Neural cell (in vitro differentiated cells): Measurements from ENCODE around the gene DCTD. TPM values are rescaled to one million over a fixed set of nuclear protein-coding genes. Genes with fewer than 3 reads are reported as not detected.

Experiments used
- H2AFZ ChIP-seq: fragments of 200-600, 300-800 bp; sonication (generic), shearing (Covaris generic); 2 replicates; pipeline ENCODE4 v1.6.0; 2014; ENCODE audit warnings: low read depth, mild to moderate bottlenecking, antibody characterized with exemption, low read length, moderate library complexity
- H3F3A ChIP-seq: fragments of 200-600 bp; shearing (Covaris generic); 2 replicates; pipeline ENCODE4 v1.6.1; 2016; ENCODE audit warnings: mild to moderate bottlenecking, moderate library complexity, mixed read lengths, antibody characterized with exemption, low read length; ENCODE audit not compliant: insufficient read depth, poor library complexity, severe bottlenecking
- H3K27ac ChIP-seq: fragments of 200-600, 300-800 bp; sonication (generic), shearing (Covaris generic); 2 replicates; pipeline ENCODE4 v1.5.1; 2014; ENCODE audit warnings: mild to moderate bottlenecking, low read length, moderate library complexity
- H3K27me3 ChIP-seq: fragments of 300-800, 200-600 bp; sonication (generic), shearing (Covaris generic); 2 replicates; pipeline ENCODE4 v1.6.0; 2014; ENCODE audit warnings: mild to moderate bottlenecking, low read depth, low read length, moderate library complexity; ENCODE audit not compliant: insufficient read depth
- H3K36me3 ChIP-seq: fragments of 300-800, 200-600 bp; sonication (generic), shearing (Covaris generic); 2 replicates; pipeline ENCODE4 v1.5.1; 2014; ENCODE audit warnings: mild to moderate bottlenecking, antibody characterized with exemption, low read length, moderate library complexity; ENCODE audit not compliant: insufficient read depth
- H3K4me2 ChIP-seq: fragments of 300-800, 200-600 bp; sonication (generic), shearing (Covaris generic); 2 replicates; pipeline ENCODE4 v1.6.0; 2014; ENCODE audit warnings: mild to moderate bottlenecking, low read length
- H3K4me3 ChIP-seq: fragments of 300-800, 200-600 bp; sonication (generic), shearing (Covaris generic); 2 replicates; pipeline ENCODE4 v1.5.1; 2014; ENCODE audit warnings: mild to moderate bottlenecking, low read length, moderate library complexity
- H3K79me2 ChIP-seq: fragments of 200-600 bp; shearing (Covaris generic); replicated peaks from 2 replicates; pipeline ENCODE4 v1.6.0; 2014; ENCODE audit warnings: mild to moderate bottlenecking, low read length, moderate library complexity; ENCODE audit not compliant: insufficient read depth
- H3K9ac ChIP-seq: fragments of 300-800, 200-600 bp; sonication (generic), shearing (Covaris generic); 2 replicates; pipeline ENCODE4 v1.6.1; 2016; ENCODE audit warnings: mild to moderate bottlenecking, low read length, mixed read lengths
- H3K9me2 ChIP-seq: fragments of 200-600 bp; shearing (Covaris generic); 2 replicates; pipeline ENCODE4 v1.6.1; 2016; ENCODE audit warnings: mild to moderate bottlenecking, low read length, mixed read lengths; ENCODE audit not compliant: insufficient read depth
- H3K9me3 ChIP-seq: fragments of 200-600, 300-800 bp; sonication (generic), shearing (Covaris generic); 2 replicates; pipeline ENCODE4 v1.6.1; 2016; ENCODE audit warnings: mild to moderate bottlenecking, mixed run types, low read length, moderate library complexity, mixed read lengths
- H4K20me1 ChIP-seq: fragments of 200-600 bp; shearing (Covaris generic); 2 replicates; pipeline ENCODE4 v1.6.1; 2016; ENCODE audit warnings: mild to moderate bottlenecking, mixed run types; ENCODE audit not compliant: insufficient read depth
- EP300 ChIP-seq: fragments of 450-650 bp; conservative IDR thresholded peaks from 2 replicates; pipeline ENCODE4 v1.6.1; 2014; ENCODE audit warnings: antibody characterized with exemption, mild to moderate bottlenecking, moderate library complexity; ENCODE audit not compliant: poor library complexity, severe bottlenecking
- EZH2 ChIP-seq: fragments of 200-600, 300-800 bp; shearing (Covaris generic), sonication (generic); IDR thresholded peaks from 2 replicates; pipeline ENCODE4 v1.6.1; 2014; ENCODE audit warnings: antibody characterized with exemption, low read length, borderline replicate concordance, mild to moderate bottlenecking; ENCODE audit not compliant: insufficient read depth, poor library complexity, severe bottlenecking
- MXI1 ChIP-seq: fragments of 450-650 bp; conservative IDR thresholded peaks from 2 replicates; pipeline ENCODE4 v1.6.1; 2014; ENCODE audit warnings: antibody characterized with exemption, mild to moderate bottlenecking; ENCODE audit not compliant: poor library complexity, severe bottlenecking
- POLR2AphosphoS5 ChIP-seq: IDR thresholded peaks from 2 replicates; pipeline ENCODE4 v1.6.1; 2012
- RAD21 ChIP-seq: fragments of 450-650 bp; conservative IDR thresholded peaks from 2 replicates; pipeline ENCODE4 v1.6.1; 2014; ENCODE audit warnings: antibody characterized with exemption, mild to moderate bottlenecking, moderate library complexity
- SMC3 ChIP-seq: fragments of 450-650 bp; conservative IDR thresholded peaks from 2 replicates; pipeline ENCODE4 v1.6.1; 2014; ENCODE audit warnings: antibody characterized with exemption, mild to moderate bottlenecking, moderate library complexity; ENCODE audit not compliant: poor library complexity
- TAF1 ChIP-seq: IDR thresholded peaks from 2 replicates; pipeline ENCODE4 v1.6.1; 2012; ENCODE audit warnings: low read depth
- polyA plus RNA-seq: library from polyadenylated mRNA; depleted of rRNA; stranded (reverse); fragments of >200 nt; gene quantifications from 2 replicates; pipeline ENCODE4 v1.2.3, GENCODE V29; 2014
- TF ChIP-seq, protein P1 (sequence below): IDR thresholded peaks from 2 replicates; pipeline ENCODE4 v1.6.1; 2012; ENCODE audit warnings: borderline replicate concordance
- TF ChIP-seq, protein P2 (sequence below): fragments of 450-650 bp; IDR thresholded peaks from 2 replicates; pipeline ENCODE4 v1.5.1; 2014; ENCODE audit warnings: antibody characterized with exemption, mild to moderate bottlenecking, moderate library complexity; ENCODE audit not compliant: poor library complexity, severe bottlenecking

DCTD gene
- polyA plus RNA-seq, 1 donor from 2014 or later, result 26.4 TPM

DNA sequence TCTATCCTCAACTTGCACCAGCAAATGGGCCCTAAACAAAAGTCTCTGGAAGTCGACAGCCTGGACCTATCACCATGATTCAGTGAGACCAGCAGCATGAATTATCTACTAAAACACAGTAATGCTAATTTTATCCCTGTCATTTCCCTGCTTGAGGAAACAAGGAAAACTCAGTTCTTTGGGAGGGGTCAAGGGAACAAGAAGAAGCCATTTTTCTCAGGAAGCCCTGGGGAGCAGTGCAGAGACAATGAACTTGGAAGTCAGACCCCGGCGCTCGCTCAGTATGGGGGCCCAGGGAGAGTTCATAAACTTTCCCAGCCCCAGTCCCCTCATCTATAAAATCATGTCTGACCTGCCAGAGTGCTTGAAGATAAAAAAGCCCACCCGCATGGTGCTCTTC, 50.4 kb downstream of the DCTD start:
- Histone ChIP-seq H3K4me2 (no peak overlapping the region), H3K9me2 (no peaks in the 10 kb centered on the region), H3K27ac (no peak overlapping the region), H4K20me1 (no peaks in the 10 kb centered on the region), H2AFZ (no peak overlapping the region), H3K9me3 (no peaks in the 10 kb centered on the region), H3K79me2 (no peaks in the 10 kb centered on the region), H3K36me3 (no peaks in the 10 kb centered on the region), H3K27me3 (no peaks in the 10 kb centered on the region), H3K4me3 (no peak overlapping the region), H3K9ac (no peak overlapping the region), H3F3A (no peaks in the 10 kb centered on the region)
- TF ChIP-seq SMC3 (no peak), EP300 (no peak), MXI1 (no peak), TAF1 (no peak), EZH2 (no peak), RAD21 (no peak), POLR2AphosphoS5 (no peak)
- TF ChIP-seq, protein P1, sequence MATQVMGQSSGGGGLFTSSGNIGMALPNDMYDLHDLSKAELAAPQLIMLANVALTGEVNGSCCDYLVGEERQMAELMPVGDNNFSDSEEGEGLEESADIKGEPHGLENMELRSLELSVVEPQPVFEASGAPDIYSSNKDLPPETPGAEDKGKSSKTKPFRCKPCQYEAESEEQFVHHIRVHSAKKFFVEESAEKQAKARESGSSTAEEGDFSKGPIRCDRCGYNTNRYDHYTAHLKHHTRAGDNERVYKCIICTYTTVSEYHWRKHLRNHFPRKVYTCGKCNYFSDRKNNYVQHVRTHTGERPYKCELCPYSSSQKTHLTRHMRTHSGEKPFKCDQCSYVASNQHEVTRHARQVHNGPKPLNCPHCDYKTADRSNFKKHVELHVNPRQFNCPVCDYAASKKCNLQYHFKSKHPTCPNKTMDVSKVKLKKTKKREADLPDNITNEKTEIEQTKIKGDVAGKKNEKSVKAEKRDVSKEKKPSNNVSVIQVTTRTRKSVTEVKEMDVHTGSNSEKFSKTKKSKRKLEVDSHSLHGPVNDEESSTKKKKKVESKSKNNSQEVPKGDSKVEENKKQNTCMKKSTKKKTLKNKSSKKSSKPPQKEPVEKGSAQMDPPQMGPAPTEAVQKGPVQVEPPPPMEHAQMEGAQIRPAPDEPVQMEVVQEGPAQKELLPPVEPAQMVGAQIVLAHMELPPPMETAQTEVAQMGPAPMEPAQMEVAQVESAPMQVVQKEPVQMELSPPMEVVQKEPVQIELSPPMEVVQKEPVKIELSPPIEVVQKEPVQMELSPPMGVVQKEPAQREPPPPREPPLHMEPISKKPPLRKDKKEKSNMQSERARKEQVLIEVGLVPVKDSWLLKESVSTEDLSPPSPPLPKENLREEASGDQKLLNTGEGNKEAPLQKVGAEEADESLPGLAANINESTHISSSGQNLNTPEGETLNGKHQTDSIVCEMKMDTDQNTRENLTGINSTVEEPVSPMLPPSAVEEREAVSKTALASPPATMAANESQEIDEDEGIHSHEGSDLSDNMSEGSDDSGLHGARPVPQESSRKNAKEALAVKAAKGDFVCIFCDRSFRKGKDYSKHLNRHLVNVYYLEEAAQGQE, result no peak
- TF ChIP-seq, protein P2, sequence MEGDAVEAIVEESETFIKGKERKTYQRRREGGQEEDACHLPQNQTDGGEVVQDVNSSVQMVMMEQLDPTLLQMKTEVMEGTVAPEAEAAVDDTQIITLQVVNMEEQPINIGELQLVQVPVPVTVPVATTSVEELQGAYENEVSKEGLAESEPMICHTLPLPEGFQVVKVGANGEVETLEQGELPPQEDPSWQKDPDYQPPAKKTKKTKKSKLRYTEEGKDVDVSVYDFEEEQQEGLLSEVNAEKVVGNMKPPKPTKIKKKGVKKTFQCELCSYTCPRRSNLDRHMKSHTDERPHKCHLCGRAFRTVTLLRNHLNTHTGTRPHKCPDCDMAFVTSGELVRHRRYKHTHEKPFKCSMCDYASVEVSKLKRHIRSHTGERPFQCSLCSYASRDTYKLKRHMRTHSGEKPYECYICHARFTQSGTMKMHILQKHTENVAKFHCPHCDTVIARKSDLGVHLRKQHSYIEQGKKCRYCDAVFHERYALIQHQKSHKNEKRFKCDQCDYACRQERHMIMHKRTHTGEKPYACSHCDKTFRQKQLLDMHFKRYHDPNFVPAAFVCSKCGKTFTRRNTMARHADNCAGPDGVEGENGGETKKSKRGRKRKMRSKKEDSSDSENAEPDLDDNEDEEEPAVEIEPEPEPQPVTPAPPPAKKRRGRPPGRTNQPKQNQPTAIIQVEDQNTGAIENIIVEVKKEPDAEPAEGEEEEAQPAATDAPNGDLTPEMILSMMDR, result no peak

DNA sequence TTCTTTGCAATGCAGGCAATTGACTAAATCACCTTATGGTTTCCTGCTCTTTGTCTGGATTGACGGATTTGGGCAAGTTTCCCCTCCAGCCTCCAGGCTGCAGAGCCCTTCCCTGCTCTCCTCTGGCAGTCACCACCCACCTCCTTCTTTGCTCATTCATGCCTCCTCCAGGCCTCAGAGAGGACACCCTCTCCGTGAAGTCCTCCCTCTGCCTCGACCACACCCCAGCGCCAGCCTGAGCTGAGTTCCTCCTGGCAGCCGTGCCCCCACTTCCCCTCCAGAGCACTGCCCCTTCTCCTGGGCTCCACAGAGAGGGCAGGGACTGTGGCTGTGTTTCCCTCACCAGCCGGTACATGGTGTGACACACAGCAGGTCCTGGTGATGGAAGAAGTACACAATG, 53.7 kb downstream of the DCTD start:
- Histone ChIP-seq H3K36me3 (no peaks in the 10 kb centered on the region), H3K9ac (no peak overlapping the region), H4K20me1 (no peaks in the 10 kb centered on the region), H3K4me3 (no peak overlapping the region), H2AFZ (no peak overlapping the region), H3K9me3 (no peaks in the 10 kb centered on the region), H3K9me2 (no peaks in the 10 kb centered on the region), H3K27me3 (no peaks in the 10 kb centered on the region), H3K4me2 (no peak overlapping the region), H3K79me2 (no peaks in the 10 kb centered on the region), H3K27ac (no peak overlapping the region), H3F3A (no peaks in the 10 kb centered on the region)
- TF ChIP-seq RAD21 (no peak), EZH2 (no peak), SMC3 (no peak), TAF1 (no peak), POLR2AphosphoS5 (no peak), MXI1 (no peak), EP300 (no peak)
- TF ChIP-seq, protein P2, result no peak
- TF ChIP-seq, protein P1, result no peak
